ENCODE results near the gene NINJ2. TPM values are rescaled to one million over a fixed set of nuclear protein-coding genes. Genes with fewer than 3 reads are reported as not detected.

NINJ2 gene
- total RNA-seq, 1 experiment from 2014 or later = 0.24 TPM

GRCh38 chr12:530308-530707 is 132.9 kb downstream of the NINJ2 start:
- Histone ChIP-seq H3T11ph (ENCODE audit: low read length) (no peak overlapping the region), H2AFZ (ENCODE audit: low read length) (no peak overlapping the region), H2BK12ac (ENCODE audit: insufficient read length, low read depth, low read length) (no peak overlapping the region), H4K20me1 (ENCODE audit: control insufficient read depth, insufficient read depth, insufficient read length) (no peaks in the 10 kb centered on the region), H3K56ac (ENCODE audit: insufficient read length, low read depth, low read length) (no peak overlapping the region), H2BK20ac (ENCODE audit: low read depth, low read length, poor library complexity, severe bottlenecking) (no peak overlapping the region), H3K27ac (ENCODE audit: insufficient read length, low read depth, low read length) (no peak overlapping the region), H3K9ac (ENCODE audit: extremely low read depth, insufficient read length, low read length) (no peak overlapping the region), H3K4me1 (ENCODE audit: insufficient read depth, low read length) (no peaks in the 10 kb centered on the region), H4K5ac (ENCODE audit: insufficient read length, low read depth, low read length) (no peak overlapping the region), H2AK5ac (ENCODE audit: insufficient read length, low read length) (no peak overlapping the region), H3K23me2 (ENCODE audit: insufficient read length, low read depth, low read length, poor library complexity, severe bottlenecking) (no peaks in the 10 kb centered on the region), H4K91ac (ENCODE audit: insufficient read length, low read depth, low read length) (no peak overlapping the region), H3K9me3 (ENCODE audit: control insufficient read depth, low read depth, low read length) (no peaks in the 10 kb centered on the region), H2BK120ac (ENCODE audit: low read depth, low read length, poor library complexity, severe bottlenecking) (no peak overlapping the region), H4K8ac (replicated peaks; ENCODE audit: insufficient read length, low read depth, low read length) (no peak overlapping the region), H3K4me2 (ENCODE audit: insufficient read depth, insufficient read length, low read length) (no peak overlapping the region), H2BK5ac (ENCODE audit: insufficient read length, low read length) (no peak overlapping the region), H2BK15ac (ENCODE audit: low read depth, low read length) (no peak overlapping the region), H3K23ac (ENCODE audit: insufficient read length, low read depth, low read length) (no peak overlapping the region), H3K79me1 (ENCODE audit: insufficient read depth, low read depth, low read length, poor library complexity, severe bottlenecking) (no peaks in the 10 kb centered on the region), H3K4ac (ENCODE audit: low read depth, low read length) (no peak overlapping the region), H3K14ac (ENCODE audit: insufficient read depth, low read length) (no peak overlapping the region), H3K18ac (ENCODE audit: insufficient read length, low read depth, low read length) (no peak overlapping the region), H3K27me3 (ENCODE audit: insufficient read depth, low read length) (no peaks in the 10 kb centered on the region), H3K79me2 (ENCODE audit: insufficient read depth, low read length) (no peaks in the 10 kb centered on the region)
- Mint-ChIP-seq H3K9me3 (peaks cover 23 to 25% of the 10 kb centered on the region in 2 experiments), H3K27ac (no peak overlapping the region), H3K4me1 (peaks cover 3 to 11% of the 10 kb centered on the region in 2 experiments; a peak in 3 of 4 replicates), H3K36me3 (ENCODE audit: insufficient read depth in 1 of 3, low read depth in 3 of 3) (peaks cover 19 to 35% (median 20%) of the 10 kb centered on the region in 3 experiments), H3K4me3 (no peak overlapping the region), H3K27me3 (ENCODE audit: low read depth) (no peaks in the 10 kb centered on the region)
- no peak for DNase-seq
- WGBS (ENCODE audit: extremely low coverage, insufficient read length, low lambda C conversion rate) = no CpG with 5 or more reads among the region's 6 CpGs
- TF ChIP-seq CTCF (conservative IDR thresholded peaks at IDR 0.05) = no peak

Data from H9 (cell line).